Stimulated activated CD8-positive, alpha-beta memory T cell treated with anti-CD3 and anti-CD28 coated beads, Interleukin-4, amount 100 ng/mL, for 1 hour (primary cell): ENCODE data around the gene CYB5RL.
"Not testable (repeated sequence)": the region's sequence is repeated elsewhere in the genome, so short reads cannot be mapped to it uniquely, and the experiment has no call there.

Experiments used
- DNase-seq, 2 donors: peaks; one replicate each; pipeline ENCODE4 v3.0.0-alpha.2; 2020; ENCODE audit warnings: low read depth in 2 of 2, low spot score in 1 of 2

Gene CYB5RL, protein sequence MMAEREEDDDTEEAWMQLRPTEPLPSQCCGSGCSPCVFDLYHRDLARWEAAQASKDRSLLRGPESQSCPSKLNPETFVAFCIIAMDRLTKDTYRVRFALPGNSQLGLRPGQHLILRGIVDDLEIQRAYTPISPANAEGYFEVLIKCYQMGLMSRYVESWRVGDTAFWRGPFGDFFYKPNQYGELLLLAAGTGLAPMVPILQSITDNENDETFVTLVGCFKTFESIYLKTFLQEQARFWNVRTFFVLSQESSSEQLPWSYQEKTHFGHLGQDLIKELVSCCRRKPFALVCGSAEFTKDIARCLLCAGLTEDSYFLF

DNA sequence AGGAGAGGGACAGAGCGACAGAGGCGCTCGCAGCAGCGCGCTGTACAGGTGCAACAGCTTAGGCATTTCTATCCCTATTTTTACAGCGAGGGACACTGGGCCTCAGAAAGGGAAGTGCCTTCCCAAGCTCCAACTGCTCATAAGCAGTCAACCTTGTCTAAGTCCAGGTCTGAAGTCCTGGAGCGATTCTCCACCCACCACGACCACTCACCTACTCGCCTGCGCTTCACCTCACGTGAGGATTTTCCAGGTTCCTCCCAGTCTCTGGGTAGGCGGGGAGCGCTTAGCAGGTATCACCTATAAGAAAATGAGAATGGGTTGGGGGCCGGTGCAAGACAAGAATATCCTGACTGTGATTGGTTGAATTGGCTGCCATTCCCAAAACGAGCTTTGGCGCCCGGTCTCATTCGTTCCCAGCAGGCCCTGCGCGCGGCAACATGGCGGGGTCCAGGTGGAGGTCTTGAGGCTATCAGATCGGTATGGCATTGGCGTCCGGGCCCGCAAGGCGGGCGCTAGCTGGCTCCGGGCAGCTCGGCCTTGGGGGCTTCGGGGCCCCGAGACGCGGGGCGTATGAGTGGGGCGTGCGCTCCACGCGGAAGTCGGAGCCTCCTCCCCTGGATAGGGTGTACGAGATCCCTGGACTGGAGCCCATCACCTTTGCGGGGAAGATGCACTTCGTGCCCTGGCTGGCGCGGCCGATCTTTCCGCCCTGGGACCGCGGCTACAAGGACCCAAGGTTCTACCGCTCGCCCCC, at the start of gene CYB5RL, which contains the start of gene MRPL37:
CYB5RL (minus strand) TSS at position 266 of the 754 bp plus-strand sequence. CDS start 4,414 bp downstream, outside the sequence.
MRPL37 (plus strand) TSS at position 403 of the 754 bp plus-strand sequence; CDS start at position 480, 77 bp downstream.
- DNase-seq: peak; percentile 50 to 74

DNA sequence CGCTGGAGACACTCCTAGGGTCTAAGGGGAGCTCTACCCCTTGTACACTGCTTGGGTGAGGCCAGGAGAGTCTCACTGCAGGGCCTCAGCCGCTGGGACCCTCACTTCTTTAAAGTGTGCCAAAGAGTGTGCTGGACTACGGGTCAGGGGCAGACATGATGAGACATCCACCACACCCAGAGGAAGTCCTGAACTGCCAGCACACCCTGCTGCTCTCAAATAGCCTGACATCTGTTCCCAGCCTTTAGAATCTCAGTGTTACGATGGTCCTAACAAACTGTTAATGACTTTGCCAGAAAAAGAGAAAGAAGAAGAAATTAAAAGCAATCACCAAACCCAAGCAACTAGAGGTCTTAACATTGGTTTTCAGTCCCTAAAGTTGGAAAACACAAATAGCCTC, 49.1 kb upstream of the CYB5RL start:
- DNase-seq: no peak

DNA sequence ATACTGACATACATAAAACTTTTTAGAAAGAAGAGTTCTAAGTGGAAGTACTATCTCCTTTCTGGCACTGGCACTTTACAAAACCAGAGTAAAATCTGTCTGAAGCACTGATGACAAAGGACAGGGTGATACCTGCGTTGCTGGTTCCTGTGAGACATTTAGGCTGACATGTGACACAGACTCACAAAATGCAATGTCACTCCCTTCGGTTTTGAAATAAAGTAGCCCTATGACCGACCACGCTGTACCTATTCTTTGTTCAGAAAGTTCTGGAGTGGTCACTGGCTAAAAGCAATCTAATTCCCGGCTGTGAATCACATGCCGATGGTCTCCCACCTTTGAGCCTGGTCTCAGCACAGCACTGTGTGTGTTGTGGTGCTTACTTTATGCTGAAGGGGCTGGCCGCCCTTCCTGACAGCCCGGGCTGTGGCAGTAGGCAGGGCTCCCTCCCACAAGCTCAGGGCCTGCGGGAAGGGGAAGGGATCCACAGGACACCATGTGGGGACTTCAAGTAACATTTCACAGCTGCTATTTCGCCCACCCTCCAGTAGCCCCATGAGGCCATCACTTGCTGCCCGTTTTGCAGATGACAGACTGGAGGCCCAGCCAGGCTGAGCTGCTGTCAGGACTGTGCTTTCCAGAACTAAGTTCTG, 48.2 kb upstream of the CYB5RL start:
- DNase-seq: no peak

DNA sequence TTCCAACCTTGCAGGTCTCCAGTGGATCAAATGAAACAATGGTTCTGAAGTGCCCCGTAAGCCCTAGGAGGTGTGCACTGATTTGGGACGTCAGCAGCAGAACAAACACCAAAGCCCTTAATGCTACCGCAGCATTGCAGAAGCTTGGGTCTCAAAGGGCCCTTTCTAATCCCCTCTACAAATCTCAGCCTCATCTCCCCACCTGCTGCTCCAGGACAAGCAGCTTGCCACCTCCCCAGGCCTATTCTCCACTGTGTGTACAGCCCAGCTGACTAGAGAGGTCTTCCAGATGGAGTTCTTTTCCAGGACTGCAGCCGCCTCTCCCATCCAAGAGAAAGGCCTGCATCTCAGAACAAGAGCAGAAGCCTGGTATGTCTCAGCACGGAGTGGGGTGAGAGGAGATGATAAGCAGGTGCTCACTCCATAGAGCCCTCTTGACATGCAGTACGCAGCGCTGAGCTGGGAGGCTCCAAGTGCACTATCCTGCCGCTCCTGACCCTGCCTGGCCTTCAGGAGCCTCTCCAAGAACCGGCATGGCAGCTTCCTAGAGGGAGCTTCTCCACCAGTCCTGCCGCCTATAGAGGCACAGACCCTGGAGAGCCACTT, 46.4 kb upstream of the CYB5RL start:
- DNase-seq: no peak

DNA sequence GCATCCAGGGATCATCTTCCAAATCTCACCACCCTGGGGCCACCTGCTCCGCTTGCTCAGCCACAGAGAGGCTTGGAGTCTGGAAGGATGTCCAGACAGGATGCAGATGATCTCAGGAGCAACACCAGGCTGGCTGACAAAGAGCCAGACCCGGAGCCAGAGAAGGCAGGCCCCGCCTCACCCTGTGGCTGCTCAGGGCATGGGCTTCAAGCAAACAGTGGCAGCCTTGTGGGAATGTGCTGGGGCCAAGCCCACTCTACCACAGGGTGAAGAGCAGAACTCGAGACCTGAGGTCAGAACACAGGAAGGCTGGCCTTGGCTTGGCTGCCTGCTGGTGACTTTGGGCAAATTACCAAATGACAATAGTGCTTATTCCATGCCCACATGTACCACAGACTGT, 45.7 kb upstream of the CYB5RL start:
- DNase-seq: no peak

DNA sequence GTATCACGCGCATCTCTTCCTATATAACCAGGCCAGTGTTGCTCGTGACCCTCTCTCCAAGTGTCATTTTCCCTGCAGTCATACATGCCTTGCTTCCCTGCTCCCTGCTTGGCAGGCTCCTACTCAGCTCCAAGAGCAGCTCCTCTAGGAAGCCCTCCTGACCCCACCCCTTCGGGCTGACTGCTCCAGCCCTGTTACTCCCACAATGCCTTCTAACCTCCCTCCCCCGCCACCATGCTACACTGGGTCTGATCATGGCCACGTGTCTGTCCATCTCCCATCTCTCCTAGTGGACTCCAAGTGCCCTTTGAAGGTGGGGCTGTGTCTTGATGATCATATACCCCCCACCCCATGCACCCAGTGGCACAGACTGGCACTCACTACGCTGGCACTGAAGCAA, 44.8 kb upstream of the CYB5RL start:
- DNase-seq: no peak

DNA sequence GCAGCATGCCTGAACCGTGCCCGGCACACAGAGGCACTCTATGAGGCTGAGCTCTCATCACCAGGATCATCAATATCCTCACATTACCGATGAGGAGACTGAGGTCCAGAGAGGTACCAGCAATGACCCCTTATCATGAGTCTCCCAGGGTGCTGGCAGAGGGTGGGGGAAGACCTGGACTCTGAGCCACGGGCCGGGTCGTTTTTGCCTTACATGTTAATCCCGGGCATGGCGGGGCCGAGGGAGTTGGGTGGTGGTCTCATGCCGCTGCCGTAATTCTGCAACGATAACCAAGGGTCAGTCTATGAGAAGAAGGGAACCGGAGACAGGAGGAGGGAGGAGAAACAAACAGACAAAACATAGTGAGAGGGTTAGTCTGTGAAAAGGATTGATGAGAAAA, 43.2 kb upstream of the CYB5RL start:
- no peak for DNase-seq

DNA sequence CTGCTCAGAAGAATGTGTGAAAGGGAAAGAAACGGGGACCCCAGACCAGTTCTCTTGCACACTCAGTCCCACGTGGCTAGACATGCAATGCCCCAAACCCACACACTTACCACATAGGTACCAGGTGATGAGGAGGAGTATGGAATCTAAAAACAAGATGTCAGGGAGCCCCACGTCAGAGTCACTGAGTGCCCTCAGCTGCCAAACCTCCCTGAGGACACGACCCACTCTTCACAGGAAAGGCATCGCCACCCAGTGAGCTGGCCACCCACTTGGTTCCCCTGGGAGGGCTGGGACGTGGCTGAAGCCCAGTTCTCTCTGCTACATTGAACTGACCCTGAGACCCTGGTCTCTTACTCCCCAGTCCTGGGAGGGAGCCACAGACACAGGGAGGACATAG, 41.5 kb upstream of the CYB5RL start:
- DNase-seq: no peak

DNA sequence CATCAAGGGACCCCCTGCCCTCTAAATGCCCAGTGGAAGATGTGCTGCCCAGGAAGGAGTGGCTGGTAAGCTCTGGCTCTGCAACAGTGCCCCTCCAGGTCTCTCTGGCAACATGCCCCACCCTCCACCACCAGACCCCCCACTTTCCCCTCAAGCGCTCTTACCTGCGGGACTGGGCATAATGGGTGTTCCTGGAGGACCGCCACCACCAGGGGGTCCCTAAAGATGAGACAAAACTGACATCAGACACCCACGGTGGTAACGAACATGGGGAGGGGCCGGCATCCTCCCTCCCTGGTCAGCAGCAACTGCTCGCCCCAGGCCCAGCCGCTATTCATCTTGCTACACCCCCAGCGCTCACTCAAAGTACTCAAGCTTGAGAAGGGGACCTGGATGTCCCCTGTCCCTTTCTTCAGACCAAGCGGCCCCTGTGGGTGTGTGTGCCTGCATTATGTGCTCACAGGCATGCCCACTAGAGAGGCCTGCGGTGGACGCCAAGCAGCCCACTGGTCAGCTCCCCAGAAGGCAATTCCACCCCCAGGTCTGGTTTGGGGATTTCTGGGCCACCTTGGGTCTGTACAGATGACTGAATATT, 41.0 kb upstream of the CYB5RL start:
- no peak for DNase-seq

DNA sequence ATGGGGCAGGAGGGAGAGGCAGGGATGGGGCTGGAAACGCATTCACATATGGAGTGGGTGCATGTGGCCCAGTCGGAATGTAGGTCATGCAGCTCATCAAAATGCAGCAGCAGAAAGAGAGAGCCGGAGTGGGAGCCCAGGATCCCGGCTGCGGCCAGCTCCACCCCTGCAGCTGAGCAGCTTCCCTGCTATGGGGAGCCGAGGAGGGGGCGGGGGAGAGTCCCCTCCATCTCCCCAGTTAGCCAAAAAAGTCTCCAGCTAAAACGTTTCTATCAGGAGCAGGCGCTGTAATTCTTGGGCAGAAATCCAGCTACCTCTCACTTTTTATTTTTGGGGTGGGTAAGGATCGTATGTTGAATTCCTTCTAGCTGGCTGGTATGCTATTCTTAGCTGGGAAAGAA, 39.8 kb upstream of the CYB5RL start:
- no peak for DNase-seq

DNA sequence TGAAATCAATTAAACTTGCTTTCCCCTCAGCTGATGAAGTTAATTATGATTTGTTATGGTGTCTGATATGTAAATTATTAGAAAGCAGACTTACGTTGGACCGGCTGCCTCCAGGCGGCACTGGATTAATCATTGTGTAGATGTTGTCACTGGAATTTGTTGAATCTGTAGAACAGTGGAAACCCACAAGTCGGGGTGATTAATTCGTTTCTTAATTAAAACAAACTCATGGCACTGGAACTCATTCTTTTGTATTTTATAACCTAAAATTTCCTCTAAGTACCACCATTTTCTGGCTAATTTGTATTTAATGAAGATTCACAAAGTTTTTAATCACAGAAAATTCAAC, 39.2 kb upstream of the CYB5RL start:
- no peak for DNase-seq

DNA sequence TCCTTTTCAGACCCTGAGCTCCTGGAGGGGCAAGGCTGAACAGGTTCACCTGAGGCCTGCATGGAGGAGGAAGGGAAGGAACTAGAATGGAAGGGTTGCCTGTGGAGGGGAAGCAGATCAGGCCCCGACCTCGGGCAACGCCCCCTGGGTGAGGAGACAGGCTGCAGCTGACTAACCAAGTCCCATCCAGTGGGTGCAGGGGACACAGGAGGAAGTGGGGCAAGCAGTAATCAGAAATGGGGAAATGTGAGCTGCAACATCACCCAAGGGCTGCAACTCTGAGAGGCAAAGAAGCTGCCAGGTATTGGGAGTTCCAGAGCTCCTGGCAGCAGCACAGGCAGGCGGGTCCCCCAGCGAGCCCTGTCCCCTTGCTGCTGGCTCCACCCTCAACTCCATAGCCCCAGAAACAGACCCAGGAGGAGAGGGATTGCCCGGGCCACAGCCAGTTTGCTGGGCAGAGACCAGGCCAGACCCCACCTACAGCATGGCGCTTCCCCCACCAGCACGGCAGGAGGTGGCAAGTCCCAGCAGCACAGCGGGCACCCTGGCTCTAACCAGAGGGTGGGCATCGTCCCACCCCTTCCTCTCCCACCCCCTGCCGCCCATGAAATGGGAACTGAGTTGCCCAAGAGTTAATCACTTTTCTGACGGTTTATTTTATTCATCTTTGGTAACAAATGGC, 38.7 kb upstream of the CYB5RL start:
- no peak for DNase-seq

DNA sequence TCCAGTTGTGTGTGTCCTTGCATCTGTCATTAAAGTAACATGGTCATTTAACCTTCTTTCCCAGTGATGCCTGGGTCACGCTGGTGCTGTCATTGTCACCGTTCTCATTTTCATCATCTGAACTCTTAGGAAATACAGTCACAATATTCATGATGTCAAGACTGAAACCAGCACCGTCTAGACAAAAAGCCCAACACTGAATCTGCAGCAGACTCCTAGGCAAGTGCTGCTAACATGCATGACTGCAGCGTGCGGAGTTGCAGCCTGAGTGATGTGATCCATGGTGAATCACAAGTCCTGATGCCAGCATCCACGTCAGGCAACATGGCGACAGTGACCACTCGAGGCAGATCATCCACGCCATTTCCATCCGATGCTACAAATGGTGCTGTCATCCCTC, 37.8 kb upstream of the CYB5RL start:
- no peak for DNase-seq

DNA sequence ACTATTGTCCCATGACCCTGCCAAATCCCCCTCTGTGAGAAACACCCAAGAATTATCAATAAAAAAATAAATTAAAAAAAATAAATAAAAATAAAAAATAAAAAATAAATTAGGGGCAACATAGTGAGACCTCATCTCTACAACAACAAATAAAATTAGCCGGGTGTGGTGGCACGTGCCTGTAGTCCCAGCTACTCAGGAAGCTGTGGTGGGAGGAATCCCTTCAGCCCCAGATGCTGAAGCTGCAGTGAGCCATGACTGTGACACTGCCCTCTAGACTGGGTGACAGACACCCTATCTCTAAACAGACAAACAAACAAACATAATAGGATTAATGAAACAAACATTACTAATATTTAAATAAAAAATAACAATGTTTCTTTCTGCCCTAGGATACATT, 34.5 kb upstream of the CYB5RL start:
- DNase-seq: no peak

DNA sequence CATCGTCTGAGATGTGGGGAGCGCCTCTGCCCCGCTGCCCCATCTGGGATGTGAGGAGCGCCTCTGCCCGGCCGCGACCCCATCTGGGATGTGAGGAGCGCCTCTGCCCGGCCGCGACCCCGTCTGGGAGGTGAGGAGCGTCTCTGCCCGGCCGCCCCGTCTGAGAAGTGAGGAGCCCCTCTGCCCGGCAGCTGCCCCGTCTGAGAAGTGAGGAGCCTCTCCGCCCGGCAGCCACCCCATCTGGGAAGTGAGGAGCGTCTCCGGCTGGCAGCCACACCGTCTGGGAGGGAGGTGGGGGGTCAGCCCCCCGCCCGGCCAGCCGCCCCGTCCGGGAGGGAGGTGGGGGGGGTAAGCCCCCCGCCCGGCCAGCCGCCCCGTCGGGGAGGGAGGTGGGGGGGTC, 33.4 kb upstream of the CYB5RL start:
- not testable (repeated sequence) for DNase-seq

DNA sequence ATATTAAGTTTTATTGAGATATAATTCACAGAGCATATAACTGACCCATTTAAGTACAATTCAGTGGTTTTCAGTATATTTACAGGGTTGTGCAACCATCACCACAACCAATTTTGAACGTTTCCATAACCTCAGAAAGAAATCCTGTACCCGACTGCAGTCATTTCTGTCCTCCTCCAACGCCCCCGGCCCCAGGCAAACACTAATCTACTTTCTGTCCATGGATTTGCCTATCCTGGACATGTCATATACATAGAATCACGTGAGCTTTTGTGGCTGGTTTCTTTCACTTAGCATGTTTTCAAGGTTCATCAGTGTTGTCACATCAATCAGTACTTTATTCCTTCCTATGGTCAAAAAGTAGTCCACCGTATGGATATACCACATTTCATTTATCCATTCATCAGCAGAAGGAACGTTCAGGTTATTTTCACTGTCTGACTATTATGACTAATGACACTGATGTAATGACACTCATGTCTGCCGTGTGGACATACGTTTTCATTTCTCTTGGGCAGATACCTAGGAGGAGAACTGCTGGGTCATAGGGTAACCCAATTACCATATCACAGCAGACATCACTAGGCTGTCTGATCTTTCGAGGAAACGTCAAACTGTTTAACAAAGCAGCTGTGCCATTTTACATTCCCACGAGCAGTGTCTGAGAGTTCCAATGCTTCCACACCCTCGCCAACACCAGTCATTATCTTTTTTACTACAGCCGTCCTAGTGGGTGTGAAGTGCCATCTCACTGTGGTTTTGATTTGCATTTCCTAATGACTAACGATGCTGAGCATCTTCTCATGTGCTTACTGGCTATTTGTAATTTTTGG, 30.9 kb upstream of the CYB5RL start:
- no peak for DNase-seq

DNA sequence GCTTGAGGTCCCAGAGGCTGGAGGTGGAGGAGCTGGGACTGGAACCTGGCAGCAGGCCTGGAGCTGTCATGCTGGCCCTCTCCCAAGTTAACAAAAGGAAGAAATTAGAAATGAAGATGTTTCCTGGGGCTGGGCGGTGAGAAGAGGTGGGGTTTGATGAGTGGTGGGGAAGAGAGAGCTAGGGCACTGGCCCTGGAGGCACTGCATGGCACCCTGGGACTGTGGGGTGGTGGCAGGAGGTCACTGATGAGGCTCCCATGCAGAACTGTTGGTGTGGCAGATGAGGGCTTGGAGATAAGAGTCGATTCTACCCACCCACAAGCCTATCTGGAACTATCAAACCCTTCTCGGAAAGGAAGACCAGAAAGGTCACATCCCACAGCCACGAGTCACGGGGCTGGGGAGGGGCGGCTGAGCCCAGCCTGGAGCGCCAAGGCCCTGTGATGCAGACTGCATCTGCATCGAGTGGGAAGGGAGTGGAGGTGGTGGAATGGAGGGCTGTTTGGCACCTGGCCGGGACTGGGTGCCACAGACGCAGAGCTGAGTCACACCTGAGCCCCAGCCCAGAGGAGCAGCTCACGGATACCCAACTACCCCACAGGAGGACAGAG, 29.6 kb upstream of the CYB5RL start:
- no peak for DNase-seq

DNA sequence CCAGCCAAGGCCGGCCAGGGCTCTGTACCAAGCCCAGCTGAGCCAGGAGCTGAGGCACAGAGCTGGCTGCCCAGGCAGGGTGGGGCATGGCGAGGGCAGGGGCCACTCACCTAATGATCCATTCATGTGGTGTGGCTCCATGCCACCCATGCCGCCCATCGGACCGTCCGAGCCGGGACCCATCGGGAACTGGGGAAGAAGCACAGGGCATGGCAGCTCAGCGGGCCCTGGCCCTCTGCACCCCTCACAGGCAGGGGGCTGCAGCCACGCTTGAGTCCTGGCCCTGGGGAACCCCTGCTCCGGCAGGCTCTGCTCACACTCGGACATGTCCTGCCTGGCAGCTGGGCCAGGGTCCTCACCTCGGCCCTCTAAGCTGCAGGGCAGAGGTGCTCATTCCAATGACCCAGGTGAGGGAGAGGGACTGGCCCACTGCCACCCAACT, 28.8 kb upstream of the CYB5RL start:
- DNase-seq: no peak

DNA sequence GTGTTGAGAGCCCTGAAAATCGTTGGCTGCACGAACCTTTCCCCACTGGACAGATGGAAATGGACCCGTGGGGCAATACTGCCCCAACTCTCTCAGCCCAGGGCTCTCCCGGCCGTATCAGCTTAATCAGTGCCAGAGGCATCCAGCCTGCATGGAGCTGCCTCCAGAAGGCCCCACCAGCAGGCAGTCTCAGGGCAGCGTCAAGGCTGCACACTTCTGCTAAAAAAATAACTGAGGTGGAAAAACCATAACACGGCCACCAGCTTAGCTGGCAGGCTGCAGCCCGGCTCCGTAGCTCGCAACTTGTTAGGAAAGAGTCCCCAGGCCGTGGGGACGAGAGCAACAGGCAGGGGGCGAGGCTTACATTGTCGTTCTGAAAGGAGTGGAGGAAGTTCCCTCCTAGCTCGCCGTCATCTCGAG, 28.1 kb upstream of the CYB5RL start:
- DNase-seq: no peak
